ENCODE results near the gene ACADSB.

Gene ACADSB

GRCh38 chr10:123103944-123104343 lies 95.1 kb downstream of the ACADSB start:
- DNase-seq, result no peak

Measured in NCI-H2029 (cell line).